A673 (cell line): ENCODE measurements around the gene TATDN2. TPM values are rescaled to one million over a fixed set of nuclear protein-coding genes. Genes with fewer than 3 reads are reported as not detected.
"Not testable (repeated sequence)": the region's sequence is repeated elsewhere in the genome, so short reads cannot be mapped to it uniquely, and the experiment has no call there.

Source experiments
- BruUV-seq: library from RNA; stranded (reverse); fragments of 400-500 nt; replicated peaks from 2 replicates; lab custom pipeline; 2021; lab: Mats Ljungman, UMichigan
- CTCF ChIA-PET: fragments of 300-600 bp; sonication (Branson Sonifier 250); formaldehyde crosslinking; loops from one replicate; lab custom pipeline; 2022; ENCODE audit warnings: antibody characterized with exemption; lab: Charles Lee
- POLR2A ChIA-PET: fragments of 300-600 bp; sonication (Branson Sonifier 250); formaldehyde crosslinking; loops from one replicate; lab custom pipeline; 2022; ENCODE audit warnings: antibody characterized with exemption; ENCODE audit not compliant: low non-redundant PET; lab: Charles Lee
- DNase-seq: peaks from one replicate; pipeline ENCODE4 v3.0.0-alpha.2; 2015; ENCODE audit warnings: low spot score
- H3K27ac ChIP-seq: fragments of 200-600 bp; sonication (generic); 2 replicates; pipeline ENCODE4 v1.5.1; 2016; ENCODE audit warnings: mixed run types, low read depth, mild to moderate bottlenecking, mixed read lengths, antibody characterized with exemption, low read length; ENCODE audit not compliant: poor library complexity, severe bottlenecking
- H3K27me3 ChIP-seq: fragments of 200-600 bp; sonication (generic); replicated peaks from 2 replicates; pipeline ENCODE4 v1.6.1; 2017; ENCODE audit warnings: mixed run types, low read depth, mild to moderate bottlenecking, mixed read lengths, antibody characterized with exemption, low read length; ENCODE audit not compliant: insufficient read depth, poor library complexity
- H3K36me3 ChIP-seq: fragments of 200-600 bp; sonication (generic); 2 replicates; pipeline ENCODE4 v1.6.1; 2016; ENCODE audit warnings: mixed run types, mild to moderate bottlenecking, mixed read lengths, antibody characterized with exemption, low read length; ENCODE audit not compliant: insufficient read depth, poor library complexity, severe bottlenecking
- H3K4me1 ChIP-seq: fragments of 200-600 bp; sonication (generic); 2 replicates; pipeline ENCODE4 v1.6.1; 2017; ENCODE audit warnings: mixed run types, mild to moderate bottlenecking, mixed read lengths, antibody characterized with exemption, low read length; ENCODE audit not compliant: insufficient read depth, poor library complexity, severe bottlenecking
- H3K4me3 ChIP-seq: fragments of 200-600 bp; sonication (generic); 2 replicates; pipeline ENCODE4 v1.5.1; 2016; ENCODE audit warnings: low read depth, mixed run types, mild to moderate bottlenecking, mixed read lengths, low read length; ENCODE audit not compliant: poor library complexity, severe bottlenecking
- H3K9me3 ChIP-seq: fragments of 200-600 bp; sonication (generic); 2 replicates; pipeline ENCODE4 v1.6.1; 2016; ENCODE audit warnings: mixed run types, low read depth, mild to moderate bottlenecking, mixed read lengths, antibody characterized with exemption, low read length; ENCODE audit not compliant: poor library complexity, severe bottlenecking
- CTCF ChIP-seq: fragments of 300-800, 200-600 bp; sonication (generic); conservative IDR thresholded peaks from 2 replicates; pipeline ENCODE4 v1.5.1; 2017; ENCODE audit warnings: low read depth, mild to moderate bottlenecking, antibody characterized with exemption, low read length, moderate library complexity, mixed read lengths
- EZH2 ChIP-seq: fragments of 200-600 bp; sonication (generic); IDR thresholded peaks from 2 replicates; pipeline ENCODE4 v1.6.1; 2017; ENCODE audit warnings: borderline replicate concordance, low read depth, mild to moderate bottlenecking, mixed read lengths, antibody characterized with exemption, low read length; ENCODE audit not compliant: poor library complexity, severe bottlenecking
- intact Hi-C: fragments of 100-400 bp; cut with micrococcal nuclease; formaldehyde crosslinking; loops from one replicate; pipeline ENCODE4 v1.10.0; 2022; ENCODE audit not compliant: unreplicated experiment
- total RNA-seq: library from RNA; stranded (reverse); gene quantifications from 2 replicates; pipeline ENCODE4 v1.2.3, GENCODE V29; 2021

Gene TATDN2
- total RNA-seq, 1 experiment from 2014 or later: 42.0 TPM

GRCh38 chr3:10268930-10269329, 20.7 kb downstream of the TATDN2 start:
- ChIA-PET POLR2A (no interaction called here), CTCF (no interaction called here)
- no peak overlapping the region for H3K27ac ChIP-seq
- TF ChIP-seq CTCF: no peak
- no peak for TF ChIP-seq EZH2
- H3K36me3 ChIP-seq: peaks cover 40% of the 10 kb centered on the region
- intact Hi-C loops: no loop called here
- H3K4me1 ChIP-seq: peaks cover 10% of the 10 kb centered on the region
- no peak overlapping the region for H3K4me3 ChIP-seq
- no peak for DNase-seq
- no peaks in the 10 kb centered on the region for H3K27me3 ChIP-seq
- BruUV-seq: no TSS peak
- no peaks in the 10 kb centered on the region for H3K9me3 ChIP-seq

GRCh38 chr3:10269443-10269842, 21.2 kb downstream of the TATDN2 start:
- ChIA-PET POLR2A (no interaction called here), CTCF (no interaction called here)
- no peak for DNase-seq
- intact Hi-C loops: no loop called here
- peaks cover 13% of the 10 kb centered on the region for H3K4me1 ChIP-seq
- H3K27ac ChIP-seq: no peak overlapping the region
- H3K27me3 ChIP-seq: no peaks in the 10 kb centered on the region
- H3K9me3 ChIP-seq: no peaks in the 10 kb centered on the region
- BruUV-seq: no TSS peak
- H3K4me3 ChIP-seq: no peak overlapping the region
- H3K36me3 ChIP-seq: peaks cover 40% of the 10 kb centered on the region
- TF ChIP-seq CTCF: no peak

- intact Hi-C loops, H3K27ac ChIP-seq, H3K27me3 ChIP-seq, H3K9me3 ChIP-seq, BruUV-seq, POLR2A ChIA-PET, H3K4me3 ChIP-seq, DNase-seq: not testable (repeated sequence)
- H3K36me3 ChIP-seq: peaks cover 38% of the 10 kb centered on the region
- peaks cover 13% of the 10 kb centered on the region for H3K4me1 ChIP-seq
- CTCF ChIA-PET: interaction anchor here (0.7 kb wide), 1 partner anchor 486 kb away, joined by 3 read pairs; no protein-coding TSS in a partner anchor
Observed at GRCh38 chr3:10272476-10272875, 24.2 kb downstream of the TATDN2 start.

- Histone ChIP-seq H3K36me3 (peaks cover 40% of the 10 kb centered on the region), H3K27me3 (no peaks in the 10 kb centered on the region), H3K27ac (no peak overlapping the region), H3K4me1 (peaks cover 13% of the 10 kb centered on the region), H3K9me3 (no peaks in the 10 kb centered on the region), H3K4me3 (no peak overlapping the region)
- BruUV-seq: no TSS peak
- ChIA-PET POLR2A (no interaction called here), CTCF (no interaction called here)
- intact Hi-C loops: no loop called here
- TF ChIP-seq CTCF (no peak), EZH2 (no peak)
- DNase-seq: no peak
Observed at GRCh38 chr3:10272977-10273376, 24.7 kb downstream of the TATDN2 start.
